Effector memory CD4-positive, alpha-beta T cell (primary cell): ENCODE results near the gene SLX4IP.

Source experiments
- DNase-seq, 3 donors: peaks; one replicate each; pipeline ENCODE4 v3.0.0-alpha.2; 2020
- H3K27ac ChIP-seq: 2 replicates; pipeline ENCODE4 v1.7.0; 2013; ENCODE audit warnings: mild to moderate bottlenecking, low read length, moderate library complexity; ENCODE audit not compliant: insufficient read depth, poor library complexity, severe bottlenecking
- H3K27me3 ChIP-seq: replicated peaks from 2 replicates; pipeline ENCODE4 v1.7.0; 2013; ENCODE audit warnings: mild to moderate bottlenecking, low read length; ENCODE audit not compliant: insufficient read depth, control insufficient read depth, poor library complexity, severe bottlenecking
- H3K36me3 ChIP-seq: 2 replicates; pipeline ENCODE4 v1.7.0; 2013; ENCODE audit warnings: mild to moderate bottlenecking, low read length, moderate library complexity; ENCODE audit not compliant: control insufficient read depth, insufficient read depth
- H3K4me1 ChIP-seq: 2 replicates; pipeline ENCODE4 v1.7.0; 2013; ENCODE audit warnings: low read length, mild to moderate bottlenecking; ENCODE audit not compliant: control insufficient read depth, insufficient read depth, poor library complexity, severe bottlenecking
- H3K4me3 ChIP-seq: 2 replicates; pipeline ENCODE4 v1.7.0; 2013; ENCODE audit warnings: low read length, low read depth, mild to moderate bottlenecking; ENCODE audit not compliant: insufficient read depth, poor library complexity, severe bottlenecking
- H3K9me3 ChIP-seq: 2 replicates; pipeline ENCODE4 v1.7.0; 2013; ENCODE audit warnings: mild to moderate bottlenecking, low read length, moderate library complexity; ENCODE audit not compliant: control insufficient read depth

The SLX4IP gene

DNA sequence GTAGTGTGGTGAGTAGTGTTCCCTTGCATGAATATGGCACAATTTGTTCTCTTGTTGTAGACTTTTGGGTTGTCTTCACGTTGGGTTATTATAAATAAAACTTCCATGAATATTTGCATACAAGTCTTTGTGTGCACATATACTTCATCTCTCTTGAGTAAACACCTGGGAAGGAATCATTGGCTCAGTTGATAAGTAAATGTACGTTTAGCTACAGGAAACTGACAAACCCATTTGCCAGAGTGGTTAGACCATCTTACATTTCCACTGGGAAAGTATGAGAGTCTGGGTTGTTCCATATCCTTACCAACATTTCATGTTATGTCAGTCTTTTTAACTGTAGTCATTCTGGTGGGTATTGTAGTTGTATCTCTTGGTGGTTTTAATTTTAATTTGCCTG is 119.2 kb downstream of the SLX4IP start:
- no peaks in the 10 kb centered on the region for H3K9me3 ChIP-seq
- H3K36me3 ChIP-seq = no peaks in the 10 kb centered on the region
- no peak overlapping the region for H3K27ac ChIP-seq
- no peaks in the 10 kb centered on the region for H3K27me3 ChIP-seq
- no peak overlapping the region for H3K4me3 ChIP-seq
- no peaks in the 10 kb centered on the region for H3K4me1 ChIP-seq
- no peak for DNase-seq

- H3K27ac ChIP-seq = no peak overlapping the region
- H3K4me3 ChIP-seq = no peak overlapping the region
- no peaks in the 10 kb centered on the region for H3K27me3 ChIP-seq
- H3K36me3 ChIP-seq = no peaks in the 10 kb centered on the region
- no peak for DNase-seq
- no peaks in the 10 kb centered on the region for H3K4me1 ChIP-seq
- no peaks in the 10 kb centered on the region for H3K9me3 ChIP-seq
Observed at GRCh38 chr20:10555393-10555792, 120.3 kb downstream of the SLX4IP start.

DNA sequence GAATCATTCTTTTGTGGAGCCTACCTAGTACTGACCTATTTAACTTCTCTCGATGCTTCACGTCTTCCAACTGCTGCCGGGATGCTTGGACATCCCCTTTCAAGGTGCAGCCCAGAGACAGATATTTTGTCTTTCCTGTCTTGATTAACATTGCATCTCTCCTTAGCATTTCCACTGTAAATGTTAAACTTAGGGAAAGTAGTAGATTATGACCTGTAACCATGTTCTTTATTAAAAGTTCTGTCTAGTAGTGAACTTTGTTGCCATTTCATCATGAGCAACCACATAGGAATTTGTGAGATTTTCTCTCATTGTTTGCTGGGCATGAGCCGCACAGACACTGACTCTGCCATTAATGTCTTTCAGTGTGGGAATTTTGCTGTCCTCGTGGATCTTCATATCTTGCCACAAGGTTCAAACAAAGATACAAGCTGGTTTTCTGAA is 120.8 kb downstream of the SLX4IP start:
- no peaks in the 10 kb centered on the region for H3K27me3 ChIP-seq
- H3K9me3 ChIP-seq = no peaks in the 10 kb centered on the region
- no peak overlapping the region for H3K4me3 ChIP-seq
- H3K27ac ChIP-seq = no peak overlapping the region
- no peaks in the 10 kb centered on the region for H3K4me1 ChIP-seq
- no peak for DNase-seq
- H3K36me3 ChIP-seq = no peaks in the 10 kb centered on the region

DNA sequence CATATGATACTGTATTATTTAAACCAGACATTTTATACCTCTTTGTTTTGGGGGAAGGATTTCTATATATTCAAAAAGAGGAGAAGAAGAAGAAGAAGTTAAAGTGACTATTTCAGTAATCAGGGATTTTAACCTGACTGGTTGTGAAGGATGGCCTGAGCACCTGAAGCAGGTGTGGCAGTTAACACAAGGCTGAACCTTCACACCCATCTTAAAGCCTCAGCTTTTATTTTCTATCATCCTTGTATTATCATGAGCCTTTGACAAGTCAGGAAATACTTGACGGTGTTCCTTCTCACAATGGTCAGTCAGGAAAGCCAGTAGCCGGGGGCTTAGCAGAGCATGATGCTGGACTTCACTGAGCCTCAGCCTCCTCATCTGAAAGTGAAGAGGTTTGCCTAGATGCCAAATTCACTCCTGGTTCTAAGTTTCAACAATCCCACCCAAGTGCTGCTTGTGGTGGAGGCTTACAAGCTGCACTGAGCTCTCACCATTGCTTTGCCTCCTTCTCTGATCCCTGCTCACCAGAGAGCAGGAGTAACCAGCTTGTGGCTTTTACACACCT is 121.5 kb downstream of the SLX4IP start:
- Histone ChIP-seq H3K27ac (no peak overlapping the region), H3K36me3 (no peaks in the 10 kb centered on the region), H3K4me1 (no peaks in the 10 kb centered on the region)

GRCh38 chr20:10557685-10558084 is 122.6 kb downstream of the SLX4IP start:
- no peak overlapping the region for H3K27ac ChIP-seq

More for the DNA sequence above, 121.5 kb downstream of the SLX4IP start:
- Histone ChIP-seq H3K4me3 (no peak overlapping the region), H3K27me3 (no peaks in the 10 kb centered on the region), H3K9me3 (no peaks in the 10 kb centered on the region)
- DNase-seq = no peak

GRCh38 chr20:10558635-10559187 is 123.6 kb downstream of the SLX4IP start:
- no peak overlapping the region for H3K4me3 ChIP-seq
- no peak for DNase-seq

More at GRCh38 chr20:10557685-10558084, 122.6 kb downstream of the SLX4IP start:
- Histone ChIP-seq H3K9me3 (no peaks in the 10 kb centered on the region), H3K4me3 (no peak overlapping the region), H3K36me3 (no peaks in the 10 kb centered on the region), H3K27me3 (no peaks in the 10 kb centered on the region), H3K4me1 (no peaks in the 10 kb centered on the region)
- no peak for DNase-seq

DNA sequence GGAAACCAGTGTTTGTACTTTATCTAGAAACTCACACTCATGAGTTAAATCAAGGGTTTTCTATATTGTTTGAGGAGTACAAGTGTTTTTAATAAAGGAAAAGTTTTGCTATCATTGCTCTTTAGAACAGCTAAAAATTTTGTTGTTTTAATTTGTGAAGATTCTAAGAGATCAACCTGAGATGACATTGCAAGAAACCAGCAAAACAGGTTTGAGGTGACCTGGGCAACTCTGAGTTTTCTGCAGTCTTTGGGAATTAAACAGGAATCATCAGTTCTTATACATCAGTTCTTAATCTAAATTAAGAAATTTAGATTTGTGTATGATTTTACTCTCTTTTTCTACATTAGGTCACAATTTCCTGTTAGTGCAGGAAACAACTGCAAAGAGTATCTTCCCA is 124.2 kb downstream of the SLX4IP start:
- Histone ChIP-seq H3K4me1 (no peaks in the 10 kb centered on the region), H3K9me3 (no peaks in the 10 kb centered on the region), H3K4me3 (no peak overlapping the region), H3K27me3 (no peaks in the 10 kb centered on the region), H3K27ac (no peak overlapping the region), H3K36me3 (no peaks in the 10 kb centered on the region)
- no peak for DNase-seq

More at GRCh38 chr20:10558635-10559187, 123.6 kb downstream of the SLX4IP start:
- Histone ChIP-seq H3K27ac (no peak overlapping the region), H3K36me3 (no peaks in the 10 kb centered on the region), H3K27me3 (no peaks in the 10 kb centered on the region), H3K4me1 (no peaks in the 10 kb centered on the region), H3K9me3 (no peaks in the 10 kb centered on the region)

DNA sequence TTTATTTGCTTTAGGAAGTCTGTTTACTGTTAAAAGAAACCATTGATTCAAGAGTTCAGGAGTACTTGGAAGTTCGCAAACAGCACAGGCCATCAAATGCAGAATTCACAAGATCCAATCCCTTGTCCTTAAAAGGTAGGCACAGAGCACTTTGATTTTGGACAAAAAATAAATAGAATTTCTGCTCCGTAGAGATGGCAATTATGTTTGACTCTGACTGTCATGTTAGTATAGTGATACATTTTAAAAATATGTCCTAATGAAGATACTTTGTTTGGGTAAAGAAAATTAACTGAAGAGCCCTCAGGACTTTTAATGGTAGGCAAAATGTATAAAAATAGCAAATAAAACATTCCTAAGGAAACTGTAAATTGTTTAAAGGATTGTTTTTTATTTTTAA is 125.6 kb downstream of the SLX4IP start:
- DNase-seq = no peak
- no peaks in the 10 kb centered on the region for H3K36me3 ChIP-seq
- H3K27ac ChIP-seq = no peak overlapping the region
- no peak overlapping the region for H3K4me3 ChIP-seq
- H3K4me1 ChIP-seq = no peaks in the 10 kb centered on the region
- no peaks in the 10 kb centered on the region for H3K27me3 ChIP-seq
- H3K9me3 ChIP-seq = no peaks in the 10 kb centered on the region

GRCh38 chr20:10561302-10561701 is 126.2 kb downstream of the SLX4IP start:
- no peaks in the 10 kb centered on the region for H3K36me3 ChIP-seq
- no peaks in the 10 kb centered on the region for H3K4me1 ChIP-seq
- no peaks in the 10 kb centered on the region for H3K27me3 ChIP-seq
- no peaks in the 10 kb centered on the region for H3K9me3 ChIP-seq
- H3K4me3 ChIP-seq = no peak overlapping the region
- H3K27ac ChIP-seq = no peak overlapping the region
- DNase-seq = no peak

- no peaks in the 10 kb centered on the region for H3K9me3 ChIP-seq
- no peaks in the 10 kb centered on the region for H3K36me3 ChIP-seq
- no peak overlapping the region for H3K27ac ChIP-seq
- no peak for DNase-seq
- no peak overlapping the region for H3K4me3 ChIP-seq
- H3K4me1 ChIP-seq = no peaks in the 10 kb centered on the region
- H3K27me3 ChIP-seq = no peaks in the 10 kb centered on the region
Observed at GRCh38 chr20:10562899-10563298, 127.8 kb downstream of the SLX4IP start.
